Measurements from ENCODE around the gene NINJ1.
A peak's percentile ranks its signal among the peaks of the same experiment; 100 is the strongest.

The NINJ1 gene

GRCh38 chr9:93134015-93134739 is at the start of gene NINJ1:
NINJ1 (minus strand) TSS chr9:93134251; CDS start chr9:93134217, 34 bp downstream.
- peak; percentile 97 for DNase-seq (ENCODE audit: low spot score)
- FAIRE-seq, result no peak

- no peak for FAIRE-seq
- no peak for DNase-seq (ENCODE audit: low spot score)
Observed at GRCh38 chr9:93183131-93183662, 49.1 kb upstream of the NINJ1 start.

GRCh38 chr9:93182572-93182971 is 48.5 kb upstream of the NINJ1 start:
- FAIRE-seq, result no peak

GRCh38 chr9:93181672-93182435 is 47.8 kb upstream of the NINJ1 start:
- peak; percentile 17 for FAIRE-seq
- DNase-seq (ENCODE audit: low spot score), result no peak

More at GRCh38 chr9:93182572-93182971, 48.5 kb upstream of the NINJ1 start:
- DNase-seq (ENCODE audit: low spot score), result no peak

GRCh38 chr9:93180938-93181337 is 46.9 kb upstream of the NINJ1 start:
- DNase-seq (ENCODE audit: low spot score), result no peak
- FAIRE-seq, result no peak

- FAIRE-seq (no peak), DNase-seq (ENCODE audit: low spot score) (no peak)
Observed at GRCh38 chr9:93178851-93179786, 45.1 kb upstream of the NINJ1 start.

- FAIRE-seq, result no peak
- no peak for DNase-seq (ENCODE audit: low spot score)
Observed at GRCh38 chr9:93177676-93178075, 43.6 kb upstream of the NINJ1 start.

GRCh38 chr9:93174976-93175375 is 40.9 kb upstream of the NINJ1 start:
- FAIRE-seq (no peak), DNase-seq (ENCODE audit: low spot score) (no peak)

- no peak for FAIRE-seq
- no peak for DNase-seq (ENCODE audit: low spot score)
Observed at GRCh38 chr9:93173365-93174051, 39.5 kb upstream of the NINJ1 start.

- FAIRE-seq (no peak), DNase-seq (ENCODE audit: low spot score) (no peak)
Observed at GRCh38 chr9:93172666-93173364, 38.8 kb upstream of the NINJ1 start.

- DNase-seq (ENCODE audit: low spot score) (no peak), FAIRE-seq (no peak)
Observed at GRCh38 chr9:93171261-93171990, 37.4 kb upstream of the NINJ1 start.

GRCh38 chr9:93170571-93170970 is 36.5 kb upstream of the NINJ1 start:
- FAIRE-seq, result no peak

GRCh38 chr9:93169444-93169843 is 35.4 kb upstream of the NINJ1 start:
- FAIRE-seq (no peak), DNase-seq (ENCODE audit: low spot score) (no peak)

More at GRCh38 chr9:93170571-93170970, 36.5 kb upstream of the NINJ1 start:
- no peak for DNase-seq (ENCODE audit: low spot score)

GRCh38 chr9:93168581-93168980 is 34.5 kb upstream of the NINJ1 start:
- DNase-seq (ENCODE audit: low spot score), result no peak
- no peak for FAIRE-seq

- no peak for DNase-seq (ENCODE audit: low spot score)
- no peak for FAIRE-seq
Observed at GRCh38 chr9:93167838-93168237, 33.8 kb upstream of the NINJ1 start.

- DNase-seq (ENCODE audit: low spot score) (no peak), FAIRE-seq (no peak)
Observed at GRCh38 chr9:93167185-93167584, 33.1 kb upstream of the NINJ1 start.

- FAIRE-seq, result no peak
Observed at GRCh38 chr9:93166699-93167098, 32.6 kb upstream of the NINJ1 start.

GRCh38 chr9:93164085-93164484 is 30.0 kb upstream of the NINJ1 start:
- FAIRE-seq, result no peak
- no peak for DNase-seq (ENCODE audit: low spot score)

More at GRCh38 chr9:93166699-93167098, 32.6 kb upstream of the NINJ1 start:
- no peak for DNase-seq (ENCODE audit: low spot score)

- FAIRE-seq (no peak), DNase-seq (ENCODE audit: low spot score) (no peak)
Observed at GRCh38 chr9:93161786-93162562, 27.9 kb upstream of the NINJ1 start.
